Heart left ventricle (tissue), 13 donors: ENCODE data around the gene SH3BP2.

Experiments used
- CTCF ChIP-seq, 12 donors: fragments of 200-600 bp; sonication (generic) in 4 of 12; IDR thresholded peaks; one replicate each; pipeline versions ENCODE4 v1.5.0 to v1.8.0; 2018 to 2022; ENCODE audit warnings: antibody characterized with exemption in 12 of 12, mild to moderate bottlenecking in 5 of 12
- POLR2A ChIP-seq, 2 donors: fragments of 450-650 bp; IDR thresholded peaks; one replicate each; pipeline ENCODE4 v1.6.1; 2017; ENCODE audit warnings: antibody characterized with exemption in 2 of 2, mild to moderate bottlenecking in 2 of 2, moderate library complexity in 2 of 2
- donor health status: ischemic (EF 13 %, LVEDD 7.1; RV severe dilation, severe dysfunction).
- donor health status: DM: no; HTN: yes; CAD: no.
- donor health status: DM: no; HTN: no; CAD: no.
- donor health status: ischemic (EF 25% LVEDD 6.9; RV normal size, moderate dysfunction).
- donor health status: ischemic (EF 25% LVEDD 5.7; RV mildly dilated, moderate dysfunction).
- donor health status: ischemic (EF 35%, LVEDD 5.7; RV mildly dilated, moderate dysfunction).
- donor health status: nonischemic (EF 11% LVEDD 7.7; RV severe dilation, severe dysfunction).
- donor health status: DM: yes; HTN: yes; CAD: no.
- donor health status: PGD.
- donor health status: ischemic (EF 29% LVEDD 5.4; RV normal size, mild dysfunction).
- donor health status: nonischemic (EF 23%, LVEDD 6.1; RV moderate dilation, normal function).

- TF ChIP-seq CTCF (IDR thresholded peaks at IDR 0.05) = no peak
- no peak for TF ChIP-seq POLR2A (IDR thresholded peaks at IDR 0.05)
These were observed 39.4 kb upstream of the SH3BP2 start for GRCh38 chr4:2753436-2753835.
